ENCODE data around the gene CUL5. TPM values are rescaled to one million over a fixed set of nuclear protein-coding genes. Genes with fewer than 3 reads are reported as not detected.
A peak's percentile ranks its signal among the peaks of the same experiment; 100 is the strongest.

The CUL5 gene
- polyA plus RNA-seq, 1 of the 3 experiments (the other 2 are of a cell fraction): 8.0 TPM

DNA sequence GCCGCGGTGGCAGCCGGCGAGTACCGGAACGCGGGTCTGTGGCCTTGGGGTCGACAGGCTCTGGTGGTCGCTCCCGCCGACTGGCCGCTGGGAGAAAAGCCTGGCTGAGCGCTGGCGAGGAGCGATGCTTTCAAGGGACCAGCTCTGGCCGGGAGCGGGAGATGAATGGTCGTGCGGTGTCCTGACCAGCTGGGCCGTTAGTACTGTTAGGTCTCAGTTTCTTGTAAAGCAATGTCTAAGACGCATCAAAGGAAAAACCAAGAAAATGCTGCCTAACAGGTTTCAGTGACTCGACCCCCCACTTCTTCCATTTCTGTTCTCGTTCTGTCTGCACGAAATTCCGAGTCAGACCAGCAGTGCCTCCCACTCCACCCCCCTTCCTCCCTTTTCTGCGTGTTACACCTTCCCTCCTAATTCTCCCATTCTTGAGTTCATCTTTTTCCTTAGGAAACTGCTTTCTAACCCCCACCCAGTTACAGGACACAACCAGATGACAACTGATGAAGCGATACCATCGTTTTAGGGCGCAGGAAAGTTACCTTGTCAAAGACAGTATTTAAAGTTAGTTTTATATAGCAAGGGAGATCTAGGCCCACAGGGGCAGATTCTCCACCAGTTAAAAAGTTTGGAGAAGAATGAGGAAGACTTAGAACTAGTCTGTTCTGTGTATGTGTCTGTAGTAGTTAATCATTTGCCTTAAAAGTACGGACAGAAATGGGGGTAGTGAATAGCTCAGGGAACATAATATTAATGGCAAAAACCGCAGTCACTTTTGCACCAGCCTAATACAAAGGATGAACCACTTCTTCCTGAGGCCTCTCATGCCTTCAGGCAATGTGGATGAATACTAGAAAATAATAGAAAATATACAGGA lies 1.0 kb downstream of the CUL5 start:
- Histone ChIP-seq H3K27ac (ENCODE audit: low read depth in 2 of 2, low read length in 1 of 2) (peak overlapping the region; percentile 97 to 98), H3K9me3 (no peaks in the 10 kb centered on the region), H3K9ac (peak overlapping the region; percentile 100), H3K36me3 (replicated peaks in 1 of 2; ENCODE audit: control insufficient read depth in 1 of 2, insufficient read depth in 2 of 2, low read length in 1 of 2) (peaks cover 0 to 8% of the 10 kb centered on the region in 2 experiments), H3K9me2 (no peaks in the 10 kb centered on the region), H3K4me1 (ENCODE audit: control insufficient read depth in 1 of 2, insufficient read depth in 2 of 2, low read depth in 1 of 2, low read length in 1 of 2) (peaks cover 8 to 11% of the 10 kb centered on the region in 2 experiments; a peak in 3 of 4 replicates), H3K4me3 (ENCODE audit: low read depth in 2 of 2, low read length in 1 of 2) (peak overlapping the region; percentile 85 to 92), H3K27me3 (ENCODE audit: insufficient read depth) (no peaks in the 10 kb centered on the region), H4K20me1 (ENCODE audit: insufficient read depth) (peaks cover 41% of the 10 kb centered on the region), H3K79me2 (ENCODE audit: insufficient read depth) (peaks cover 60% of the 10 kb centered on the region), H3F3A (replicated peaks; ENCODE audit: insufficient read depth) (no peaks in the 10 kb centered on the region), H3K4me2 (peak overlapping the region; percentile 86), H2AFZ (ENCODE audit: low read depth) (peak overlapping the region; percentile 97)
- CTCF ChIA-PET: interaction anchor here (0.8 to 1.8 kb wide), 14 partner anchors 8 to 295 kb away, joined by 3 to 8 read pairs (median 4); no protein-coding TSS in a partner anchor
- no peak for TF ChIP-seq CTCF (IDR thresholded peaks at IDR 0.05)
- no peak for TF ChIP-seq ZBTB33 (IDR thresholded peaks at IDR 0.05; ENCODE audit: borderline replicate concordance, low read depth)
- 0 out of 2 replicates have a peak, but pooled peaks have one; percentile 4 for TF ChIP-seq YY1 (IDR thresholded peaks at IDR 0.05; ENCODE audit: low read depth)
- 2% methylated on average over 28 of the region's 31 CpGs for WGBS (ENCODE audit: low lambda C conversion rate)
- DNase-seq: peak; percentile 19
- POLR2A ChIA-PET: interaction anchor here (0.8 to 1.7 kb wide), 7 partner anchors 8 to 213 kb away, joined by 3 to 13 read pairs (median 4); partner anchors contain the start of genes ATM, NPAT and RAB39A

- CTCF ChIA-PET: interaction anchor here (0.6 kb wide), 1 partner anchor 20 kb away, joined by 3 read pairs; no protein-coding TSS in a partner anchor
- Histone ChIP-seq H4K20me1 (ENCODE audit: insufficient read depth) (peaks cover 66% of the 10 kb centered on the region), H3K9me3 (no peaks in the 10 kb centered on the region)
Measured at GRCh38 chr11:108012139-108012725, 3.5 kb downstream of the CUL5 start.

More at GRCh38 chr11:108012139-108012725, 3.5 kb downstream of the CUL5 start:
- no peak overlapping the region for H3K4me3 ChIP-seq (ENCODE audit: low read depth in 2 of 2, low read length in 1 of 2)
- TF ChIP-seq NFIC (IDR thresholded peaks at IDR 0.05; ENCODE audit: borderline replicate concordance) (no peak), FOSL2 (IDR thresholded peaks at IDR 0.05; ENCODE audit: borderline replicate concordance, low read depth) (no peak), FOXJ3 (CRISPR knock-in tag; IDR thresholded peaks at IDR 0.05) (no peak), NRF1 (IDR thresholded peaks at IDR 0.05; ENCODE audit: low read depth, low read length) (no peak), CTCF (IDR thresholded peaks at IDR 0.05) (no peak), RFX5 (IDR thresholded peaks at IDR 0.05; ENCODE audit: low read length) (no peak), RXRA (IDR thresholded peaks at IDR 0.05; ENCODE audit: borderline replicate concordance, low read depth) (no peak), RCOR1 (IDR thresholded peaks at IDR 0.05; ENCODE audit: low read length) (no peak), USF1 (IDR thresholded peaks at IDR 0.05; ENCODE audit: borderline replicate concordance, low read depth) (no peak), POLR2AphosphoS5 (IDR thresholded peaks at IDR 0.05; ENCODE audit: low read depth, low read length) (no peak), FOXM1 (IDR thresholded peaks at IDR 0.05; ENCODE audit: low read depth) (no peak), TEAD4 (IDR thresholded peaks at IDR 0.05; ENCODE audit: borderline replicate concordance, insufficient read depth) (no peak), GABPA (IDR thresholded peaks at IDR 0.05; ENCODE audit: low read depth) (no peak)
- POLR2A ChIA-PET: no interaction called here
- WGBS (ENCODE audit: low lambda C conversion rate): 98% methylated on average over 5 of the region's 5 CpGs
- H3K27me3 ChIP-seq (ENCODE audit: insufficient read depth): no peaks in the 10 kb centered on the region
- peaks cover 8 to 11% of the 10 kb centered on the region in 2 experiments; a peak in 3 of 4 replicates for H3K4me1 ChIP-seq (ENCODE audit: control insufficient read depth in 1 of 2, insufficient read depth in 2 of 2, low read depth in 1 of 2, low read length in 1 of 2)
- no peaks in the 10 kb centered on the region for H3K9me2 ChIP-seq
- H3K27ac ChIP-seq (ENCODE audit: low read depth in 2 of 2, low read length in 1 of 2): no peak overlapping the region
- H2AFZ ChIP-seq (ENCODE audit: low read depth): no peak overlapping the region
- no peak overlapping the region for H3K9ac ChIP-seq
- H3K79me2 ChIP-seq (ENCODE audit: insufficient read depth): peaks cover 85% of the 10 kb centered on the region
- peaks cover 0 to 8% of the 10 kb centered on the region in 2 experiments for H3K36me3 ChIP-seq (replicated peaks in 1 of 2; ENCODE audit: control insufficient read depth in 1 of 2, insufficient read depth in 2 of 2, low read length in 1 of 2)
- H3F3A ChIP-seq (replicated peaks; ENCODE audit: insufficient read depth): no peaks in the 10 kb centered on the region
- DNase-seq: no peak
- H3K4me2 ChIP-seq: no peak overlapping the region; the same call in 1 of the 2 replicates
